Neuronal stem cell (in vitro differentiated cells): ENCODE results near the gene SEMA6A.
A peak's percentile ranks its signal among the peaks of the same experiment; 100 is the strongest.

Source experiments
- DNase-seq: peaks from one replicate; pipeline ENCODE4 v3.0.0-alpha.2; 2013; ENCODE audit warnings: low spot score
- H2AFZ ChIP-seq: one replicate; pipeline ENCODE4 v1.6.1; 2013; ENCODE audit warnings: mild to moderate bottlenecking, low read length, inconsistent platforms
- H2AK5ac ChIP-seq: 2 replicates; pipeline ENCODE4 v1.6.1; 2013; ENCODE audit warnings: low read depth, mild to moderate bottlenecking, inconsistent platforms, low read length, moderate library complexity, mixed read lengths
- H2BK120ac ChIP-seq: 2 replicates; pipeline ENCODE4 v1.6.1; 2013; ENCODE audit warnings: low read depth, mild to moderate bottlenecking, inconsistent platforms, low read length, moderate library complexity, mixed read lengths
- H2BK12ac ChIP-seq: one replicate; pipeline ENCODE4 v1.6.1; 2013; ENCODE audit warnings: low read length, inconsistent platforms
- H2BK15ac ChIP-seq: 2 replicates; pipeline ENCODE4 v1.6.1; 2013; ENCODE audit warnings: mild to moderate bottlenecking, low read length, inconsistent platforms, mixed read lengths
- H2BK5ac ChIP-seq: one replicate; pipeline ENCODE4 v1.6.1; 2013; ENCODE audit warnings: inconsistent platforms, mild to moderate bottlenecking, low read length, moderate library complexity
- H3K14ac ChIP-seq: one replicate; pipeline ENCODE4 v1.6.1; 2013; ENCODE audit warnings: low read length, inconsistent platforms
- H3K18ac ChIP-seq: 2 replicates; pipeline ENCODE4 v1.6.1; 2013; ENCODE audit warnings: low read length, inconsistent platforms
- H3K23ac ChIP-seq: 2 replicates; pipeline ENCODE4 v1.6.1; 2013; ENCODE audit warnings: low read depth, mild to moderate bottlenecking, mixed read lengths, low read length, inconsistent platforms; ENCODE audit not compliant: poor library complexity
- H3K27ac ChIP-seq: replicated peaks from 3 replicates; pipeline ENCODE4 v1.5.1; 2013; ENCODE audit warnings: low read length, inconsistent platforms
- H3K27me3 ChIP-seq, 3 experiments: 2 replicates each; pipeline ENCODE4 v1.6.1; 2013; ENCODE audit warnings: low read length in 3 of 3, mild to moderate bottlenecking in 2 of 3, inconsistent platforms in 1 of 3, low read depth in 1 of 3, mixed read lengths in 1 of 3, moderate library complexity in 1 of 3; ENCODE audit not compliant: control insufficient read depth in 3 of 3, insufficient read depth in 3 of 3
- H3K36me3 ChIP-seq, 2 donors: replicated peaks in 1 of 2; 2 replicates each; pipeline ENCODE4 v1.6.1; 2013; ENCODE audit warnings: low read length in 2 of 2; ENCODE audit not compliant: control insufficient read depth in 2 of 2, insufficient read depth in 2 of 2
- H3K4ac ChIP-seq: 2 replicates; pipeline ENCODE4 v1.6.1; 2013; ENCODE audit warnings: inconsistent platforms, mild to moderate bottlenecking, low read length, moderate library complexity
- H3K4me1 ChIP-seq, 2 donors: 1 replicate in 1 of 2; 2 replicates in 1 of 2; pipeline ENCODE4 v1.6.1; 2013; ENCODE audit warnings: low read length in 2 of 2, low read depth in 1 of 2; ENCODE audit not compliant: control insufficient read depth in 2 of 2, insufficient read depth in 1 of 2
- H3K4me2 ChIP-seq: one replicate; pipeline ENCODE4 v1.6.1; 2013; ENCODE audit warnings: mild to moderate bottlenecking, low read length, inconsistent platforms; ENCODE audit not compliant: insufficient read depth, poor library complexity, severe bottlenecking
- H3K4me3 ChIP-seq, 2 donors: 2 replicates each; pipeline ENCODE4 v1.5.1; 2013; ENCODE audit warnings: low read length in 2 of 2, mild to moderate bottlenecking in 2 of 2, inconsistent platforms in 1 of 2, moderate library complexity in 1 of 2
- H3K79me1 ChIP-seq: one replicate; pipeline ENCODE4 v1.6.1; 2013; ENCODE audit warnings: low read depth, mild to moderate bottlenecking, inconsistent platforms, low read length, moderate library complexity
- H3K9ac ChIP-seq: one replicate; pipeline ENCODE4 v1.6.1; 2013; ENCODE audit warnings: mild to moderate bottlenecking, low read depth, low read length, inconsistent platforms; ENCODE audit not compliant: poor library complexity
- H3K9me3 ChIP-seq, 2 donors: replicated peaks in 1 of 2; 2 replicates each; pipeline versions ENCODE3 to v1.6.1; 2013; ENCODE audit warnings: low read length in 2 of 2, mild to moderate bottlenecking in 2 of 2, inconsistent platforms in 1 of 2, low read depth in 1 of 2, mixed read lengths in 1 of 2, moderate library complexity in 1 of 2; ENCODE audit not compliant: control insufficient read depth in 2 of 2, insufficient read depth in 1 of 2
- H4K8ac ChIP-seq: one replicate; pipeline ENCODE4 v1.6.1; 2013; ENCODE audit warnings: low read depth, mild to moderate bottlenecking, inconsistent platforms, low read length, moderate library complexity
- H4K91ac ChIP-seq: one replicate; pipeline ENCODE4 v1.6.1; 2013; ENCODE audit warnings: low read length, low read depth, mild to moderate bottlenecking, inconsistent platforms; ENCODE audit not compliant: poor library complexity
- WGBS, 2 donors: extraction: QIAGEN DNeasy Blood & Tissue Kit; methylation state at CpG; one replicate each; pipeline ENCODE4 v1.1.7; 2013; ENCODE audit warnings: missing lambda C conversion rate in 2 of 2, mixed read lengths in 1 of 2; ENCODE audit not compliant: insufficient read length in 2 of 2, insufficient replicate concordance in 1 of 2; ENCODE audit errors: extremely low coverage in 2 of 2; 5-methylcytosine and 5-hydroxymethylcytosine counted together

Gene SEMA6A

GRCh38 chr5:116472274-116472673 is 102.3 kb downstream of the SEMA6A start:
- no peak overlapping the region for H3K23ac ChIP-seq
- H3K4me1 ChIP-seq, result no peaks in the 10 kb centered on the region
- DNase-seq, result no peak
- H2BK5ac ChIP-seq, result no peak overlapping the region
- no peak overlapping the region for H3K27ac ChIP-seq
- no peak overlapping the region for H2BK15ac ChIP-seq
- H3K4ac ChIP-seq, result no peak overlapping the region
- no peak overlapping the region for H3K4me2 ChIP-seq
- no peaks in the 10 kb centered on the region for H3K79me1 ChIP-seq
- no CpG with 5 or more reads among the region's 3 CpGs for WGBS, 2 donors
- H3K4me3 ChIP-seq, result no peak overlapping the region
- no peak overlapping the region for H2AK5ac ChIP-seq
- no peak overlapping the region for H2AFZ ChIP-seq
- no peak overlapping the region for H2BK120ac ChIP-seq
- H2BK12ac ChIP-seq, result no peak overlapping the region
- H4K91ac ChIP-seq, result no peak overlapping the region
- H3K18ac ChIP-seq, result no peak overlapping the region
- H4K8ac ChIP-seq, result no peak overlapping the region
- no peaks in the 10 kb centered on the region for H3K27me3 ChIP-seq
- H3K14ac ChIP-seq, result no peak overlapping the region
- H3K36me3 ChIP-seq, result peaks cover 19 to 20% of the 10 kb centered on the region in 2 donors
- no peak overlapping the region for H3K9ac ChIP-seq
- H3K9me3 ChIP-seq, result peaks cover 0 to 15% of the 10 kb centered on the region in 2 donors

GRCh38 chr5:116469631-116470030 is 105.0 kb downstream of the SEMA6A start:
- no CpG with 5 or more reads among the region's 3 CpGs for WGBS, 2 donors
- H3K9me3 ChIP-seq, result peaks cover 0 to 4% of the 10 kb centered on the region in 2 donors
- no peak overlapping the region for H2BK5ac ChIP-seq
- H3K18ac ChIP-seq, result no peak overlapping the region
- no peaks in the 10 kb centered on the region for H3K79me1 ChIP-seq
- no peak overlapping the region for H3K14ac ChIP-seq
- H2BK120ac ChIP-seq, result no peak overlapping the region
- no peak overlapping the region for H2BK15ac ChIP-seq
- no peak overlapping the region for H2AK5ac ChIP-seq
- DNase-seq, result no peak
- no peak overlapping the region for H2BK12ac ChIP-seq
- H3K4me3 ChIP-seq, result no peak overlapping the region
- H3K4ac ChIP-seq, result no peak overlapping the region
- no peaks in the 10 kb centered on the region for H3K27me3 ChIP-seq
- no peak overlapping the region for H4K91ac ChIP-seq
- no peak overlapping the region for H3K23ac ChIP-seq
- no peak overlapping the region for H4K8ac ChIP-seq
- peaks cover 6 to 12% of the 10 kb centered on the region in 2 donors for H3K36me3 ChIP-seq
- H2AFZ ChIP-seq, result no peak overlapping the region
- H3K4me1 ChIP-seq, result peaks cover 1 to 2% of the 10 kb centered on the region in 2 donors
- H3K27ac ChIP-seq, result no peak overlapping the region
- no peak overlapping the region for H3K9ac ChIP-seq
- no peak overlapping the region for H3K4me2 ChIP-seq

GRCh38 chr5:116468583-116468982 is 106.0 kb downstream of the SEMA6A start:
- Histone ChIP-seq H3K9me3 (peaks cover 0 to 4% of the 10 kb centered on the region in 2 donors), H2AK5ac (no peak overlapping the region), H2BK15ac (no peak overlapping the region), H3K23ac (no peak overlapping the region), H3K27ac (no peak overlapping the region), H4K8ac (no peak overlapping the region), H2AFZ (no peak overlapping the region), H3K27me3 (no peaks in the 10 kb centered on the region), H3K4me1 (peaks cover 1 to 4% of the 10 kb centered on the region in 2 donors), H3K36me3 (peaks cover 6 to 12% of the 10 kb centered on the region in 2 donors), H3K14ac (no peak overlapping the region), H2BK12ac (no peak overlapping the region), H3K79me1 (no peaks in the 10 kb centered on the region), H3K4ac (no peak overlapping the region), H2BK5ac (no peak overlapping the region), H3K18ac (no peak overlapping the region), H2BK120ac (no peak overlapping the region), H4K91ac (no peak overlapping the region), H3K4me2 (no peak overlapping the region), H3K9ac (no peak overlapping the region), H3K4me3 (no peak overlapping the region)
- DNase-seq, result no peak
- WGBS, 2 donors, result no CpG with 5 or more reads among the region's 2 CpGs

GRCh38 chr5:116467465-116467843 is 107.2 kb downstream of the SEMA6A start:
- Histone ChIP-seq H3K9ac (no peak overlapping the region), H4K91ac (no peak overlapping the region), H3K4me2 (no peak overlapping the region), H3K18ac (no peak overlapping the region), H3K4me3 (no peak overlapping the region), H3K27ac (no peak overlapping the region), H3K79me1 (no peaks in the 10 kb centered on the region), H3K36me3 (peaks cover 6 to 12% of the 10 kb centered on the region in 2 donors), H3K14ac (no peak overlapping the region), H2BK120ac (no peak overlapping the region), H3K23ac (no peak overlapping the region), H3K4me1 (peaks cover 1 to 4% of the 10 kb centered on the region in 2 donors), H2BK12ac (no peak overlapping the region), H2BK15ac (no peak overlapping the region), H2AFZ (no peak overlapping the region), H2AK5ac (no peak overlapping the region), H3K27me3 (no peaks in the 10 kb centered on the region), H3K4ac (no peak overlapping the region), H3K9me3 (peaks cover 0 to 4% of the 10 kb centered on the region in 2 donors), H4K8ac (peak overlapping the region; percentile 7), H2BK5ac (no peak overlapping the region)
- WGBS, 2 donors, result no CpG with 5 or more reads among the region's 5 CpGs
- DNase-seq, result no peak
